Erythroblast (primary cell): Measurements from ENCODE around the gene GRPEL1.
"Not testable (repeated sequence)": the region's sequence is repeated elsewhere in the genome, so short reads cannot be mapped to it uniquely, and the experiment has no call there.

Experiments used
- DNase-seq, 2 experiments: peaks; one replicate each; lab custom pipeline; 2025; lab: John Stamatoyannopoulos, UW
- GATA1 ChIP-seq: IDR thresholded peaks from 2 replicates; pipeline ENCODE4 v1.6.1; 2011; ENCODE audit warnings: low read depth, mild to moderate bottlenecking, control low read depth, low read length, moderate library complexity
- POLR2A ChIP-seq: IDR thresholded peaks from 2 replicates; pipeline ENCODE4 v1.6.1; 2011; ENCODE audit warnings: mild to moderate bottlenecking, low read length

GRPEL1 gene

GRCh38 chr4:7103031-7103606 lies 35.3 kb upstream of the GRPEL1 start:
- DNase-seq = peak; percentile 75 to 77
- TF ChIP-seq GATA1 = no peak
- TF ChIP-seq POLR2A = no peak

GRCh38 chr4:7102516-7102909 lies 34.6 kb upstream of the GRPEL1 start:
- DNase-seq = not testable (repeated sequence)

GRCh38 chr4:7101692-7102515 lies 34.0 kb upstream of the GRPEL1 start:
- DNase-seq = peak; percentile 51 to 59
- TF ChIP-seq GATA1 (no peak), POLR2A (no peak)

- TF ChIP-seq POLR2A (no peak), GATA1 (no peak)
- no peak for DNase-seq
Observed at GRCh38 chr4:7096236-7096635, 28.4 kb upstream of the GRPEL1 start.

- TF ChIP-seq GATA1 = no peak
- no peak for TF ChIP-seq POLR2A
- DNase-seq = no peak
Observed at GRCh38 chr4:7095611-7096155, 27.8 kb upstream of the GRPEL1 start.

- TF ChIP-seq POLR2A (no peak), GATA1 (no peak)
Observed at GRCh38 chr4:7094916-7095315, 27.1 kb upstream of the GRPEL1 start.

GRCh38 chr4:7092026-7092425 lies 24.2 kb upstream of the GRPEL1 start:
- no peak for TF ChIP-seq POLR2A
- no peak for TF ChIP-seq GATA1
- no peak for DNase-seq

More at GRCh38 chr4:7094916-7095315, 27.1 kb upstream of the GRPEL1 start:
- DNase-seq = no peak

- no peak for TF ChIP-seq POLR2A
- no peak for TF ChIP-seq GATA1
Observed at GRCh38 chr4:7089213-7089986, 21.5 kb upstream of the GRPEL1 start.

GRCh38 chr4:7087036-7087435 lies 19.2 kb upstream of the GRPEL1 start:
- TF ChIP-seq GATA1 (no peak), POLR2A (no peak)
- no peak for DNase-seq

More at GRCh38 chr4:7089213-7089986, 21.5 kb upstream of the GRPEL1 start:
- no peak for DNase-seq

GRCh38 chr4:7086384-7086783 lies 18.5 kb upstream of the GRPEL1 start:
- no peak for DNase-seq
- TF ChIP-seq GATA1 (no peak), POLR2A (no peak)

- DNase-seq = not testable (repeated sequence)
Observed at GRCh38 chr4:7084564-7084961, 16.7 kb upstream of the GRPEL1 start.

- no peak for TF ChIP-seq POLR2A
- no peak for TF ChIP-seq GATA1
- no peak for DNase-seq
Observed at GRCh38 chr4:7083597-7084563, 16.0 kb upstream of the GRPEL1 start.

GRCh38 chr4:7079909-7080308 lies 12.0 kb upstream of the GRPEL1 start:
- not testable (repeated sequence) for DNase-seq

GRCh38 chr4:7079483-7079882 lies 11.6 kb upstream of the GRPEL1 start:
- DNase-seq = not testable (repeated sequence)
